ENCODE measurements around the gene RAB44. TPM values are rescaled to one million over a fixed set of nuclear protein-coding genes. Genes with fewer than 3 reads are reported as not detected.
A peak's percentile ranks its signal among the peaks of the same experiment; 100 is the strongest.

The RAB44 gene
- total RNA-seq, 1 donor from 2014 or later: under 0.01 TPM

DNA sequence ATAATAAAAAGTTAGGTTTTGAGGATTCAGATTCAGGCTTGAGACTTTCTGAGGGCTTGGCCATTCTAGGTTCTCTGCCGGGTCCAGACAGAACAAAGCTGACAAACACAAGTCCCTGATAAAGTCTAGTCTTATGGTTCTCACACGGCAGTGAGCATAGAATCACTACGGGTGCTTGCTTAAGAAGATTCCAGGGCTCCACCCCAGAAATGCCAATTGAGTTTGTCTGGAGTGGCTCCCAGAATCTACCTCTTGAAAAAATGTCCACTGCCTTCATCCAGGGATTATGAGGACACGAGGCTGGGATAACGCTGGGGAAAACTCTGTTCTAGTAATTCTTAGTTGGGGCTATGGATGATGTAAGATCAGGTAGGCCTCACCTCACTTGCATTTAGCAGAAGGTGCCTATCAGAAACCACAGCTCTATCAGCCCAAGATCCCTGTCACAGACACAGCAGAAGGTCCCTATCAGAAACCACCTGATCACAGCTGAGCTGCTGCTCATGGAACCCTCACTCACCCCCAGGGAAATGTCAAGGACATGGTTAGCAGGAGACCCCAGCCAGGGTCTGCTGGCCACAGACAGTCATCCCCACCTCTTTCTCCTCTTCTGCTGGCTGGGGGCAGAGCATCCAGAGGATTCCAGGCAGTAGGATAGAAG lies 52.3 kb downstream of the RAB44 start:
- FAIRE-seq (no peak), DNase-seq (ENCODE audit: low read depth) (no peak)
- H3K27me3 ChIP-seq (ENCODE audit: control insufficient read depth, insufficient read depth, low read length): no peaks in the 10 kb centered on the region
- TF ChIP-seq CTCF (IDR thresholded peaks at IDR 0.05; ENCODE audit: insufficient read depth, low read length, severe bottlenecking): no peak
- no peak overlapping the region for H3K4me3 ChIP-seq (ENCODE audit: low read depth, low read length)
- H3K36me3 ChIP-seq (ENCODE audit: control insufficient read depth, insufficient read depth, low read length): no peaks in the 10 kb centered on the region

DNA sequence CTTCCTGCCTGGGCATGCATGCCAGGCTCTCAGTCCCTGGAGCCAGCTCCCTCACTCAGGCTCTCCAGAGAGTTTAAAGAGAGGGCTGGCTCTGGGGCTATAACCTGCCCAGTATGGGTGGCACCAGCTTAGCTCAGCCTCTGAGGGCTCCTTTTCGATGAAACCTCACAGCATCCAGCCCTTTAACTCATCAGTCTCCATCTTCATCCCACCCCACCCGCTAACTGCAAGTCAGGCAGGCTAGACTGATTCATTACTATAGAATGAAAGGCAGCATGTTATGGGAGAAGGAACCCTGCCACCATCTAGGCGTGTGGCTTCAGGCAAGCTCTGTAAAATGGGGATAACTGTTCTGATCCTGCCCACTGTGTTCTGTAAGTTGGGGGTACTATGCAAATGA lies 53.5 kb downstream of the RAB44 start:
- no peaks in the 10 kb centered on the region for H3K27me3 ChIP-seq (ENCODE audit: control insufficient read depth, insufficient read depth, low read length)
- FAIRE-seq (no peak), DNase-seq (ENCODE audit: low read depth) (peak; percentile 60)
- no peak for TF ChIP-seq CTCF (IDR thresholded peaks at IDR 0.05; ENCODE audit: insufficient read depth, low read length, severe bottlenecking)
- no peak overlapping the region for H3K4me3 ChIP-seq (ENCODE audit: low read depth, low read length)
- no peaks in the 10 kb centered on the region for H3K36me3 ChIP-seq (ENCODE audit: control insufficient read depth, insufficient read depth, low read length)

- no peak for DNase-seq (ENCODE audit: low read depth)
- TF ChIP-seq CTCF (IDR thresholded peaks at IDR 0.05; ENCODE audit: insufficient read depth, low read length, severe bottlenecking): no peak
- Histone ChIP-seq H3K4me3 (ENCODE audit: low read depth, low read length) (no peak overlapping the region), H3K36me3 (ENCODE audit: control insufficient read depth, insufficient read depth, low read length) (no peaks in the 10 kb centered on the region), H3K27me3 (ENCODE audit: control insufficient read depth, insufficient read depth, low read length) (no peaks in the 10 kb centered on the region)
- no peak for FAIRE-seq
Observed at GRCh38 chr6:36751833-36752186, 54.2 kb downstream of the RAB44 start.

DNA sequence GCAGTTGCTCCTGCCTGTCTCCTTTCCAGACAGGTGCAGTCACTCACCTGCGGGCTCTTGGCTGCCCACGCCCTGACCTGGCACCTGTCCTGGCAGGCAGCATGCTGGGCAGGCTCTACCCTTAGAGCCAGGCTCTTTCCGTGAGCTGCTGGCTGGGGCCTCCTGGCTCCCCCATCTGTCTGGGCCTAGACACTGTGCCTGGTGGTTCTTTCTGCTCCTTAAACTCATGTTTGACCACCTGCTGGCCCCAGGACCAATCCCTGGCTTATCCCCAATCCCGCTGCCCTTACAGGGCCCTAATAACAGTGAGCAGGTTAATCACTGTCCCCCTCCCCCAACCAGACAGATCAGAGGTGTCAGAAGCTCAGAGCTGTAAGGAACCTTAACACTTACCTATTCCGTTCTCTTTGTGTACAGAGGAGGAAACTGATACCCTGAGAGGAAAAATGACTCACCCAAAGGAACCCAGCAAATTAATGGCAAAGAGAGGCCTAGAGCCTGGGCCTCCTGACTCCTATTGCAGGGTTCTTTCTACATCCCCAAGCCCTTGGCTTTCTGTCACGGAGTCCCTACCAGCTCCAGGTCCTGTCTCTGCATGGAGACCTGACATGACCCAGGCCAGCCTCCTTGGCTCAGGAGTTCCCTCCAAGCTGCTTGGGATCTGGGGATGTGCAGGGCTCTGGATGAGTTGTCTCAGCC lies 54.7 kb downstream of the RAB44 start:
- no peak overlapping the region for H3K4me3 ChIP-seq (ENCODE audit: low read depth, low read length)
- no peak for FAIRE-seq
- peak; percentile 86 for DNase-seq (ENCODE audit: low read depth)
- H3K27me3 ChIP-seq (ENCODE audit: control insufficient read depth, insufficient read depth, low read length): no peaks in the 10 kb centered on the region
- no peaks in the 10 kb centered on the region for H3K36me3 ChIP-seq (ENCODE audit: control insufficient read depth, insufficient read depth, low read length)
- TF ChIP-seq CTCF (IDR thresholded peaks at IDR 0.05; ENCODE audit: insufficient read depth, low read length, severe bottlenecking): no peak

DNA sequence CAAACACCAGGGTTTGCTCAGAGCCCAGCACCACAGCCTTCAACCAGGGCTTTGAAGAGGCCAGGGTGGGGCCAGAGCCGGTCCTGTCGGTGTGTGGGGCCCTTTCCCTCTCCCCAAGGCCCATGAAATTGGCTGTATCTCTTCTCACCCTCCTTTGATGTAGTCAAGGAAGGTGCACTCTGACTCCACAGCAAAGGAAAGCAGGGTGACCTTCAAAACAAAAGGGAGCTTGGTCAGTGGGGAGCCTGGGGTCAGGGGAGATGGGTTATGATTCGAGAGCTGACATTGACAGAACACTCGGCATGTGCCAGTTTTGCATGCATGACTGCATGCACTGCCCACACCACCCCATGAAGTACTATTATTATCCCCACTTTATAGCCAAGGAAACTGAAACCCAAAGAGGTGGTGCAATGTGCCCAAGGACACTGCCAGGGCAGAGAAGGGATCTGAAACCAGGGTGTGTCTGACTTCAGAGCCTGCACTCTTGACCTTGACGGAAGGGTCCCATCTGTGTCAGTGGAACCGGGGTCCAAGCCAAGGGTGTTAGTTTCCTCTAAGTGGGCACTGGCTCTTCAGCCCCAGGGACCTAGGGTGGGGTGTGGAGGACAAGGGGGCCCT lies 55.4 kb downstream of the RAB44 start:
- no peaks in the 10 kb centered on the region for H3K36me3 ChIP-seq (ENCODE audit: control insufficient read depth, insufficient read depth, low read length)
- H3K27me3 ChIP-seq (ENCODE audit: control insufficient read depth, insufficient read depth, low read length): no peaks in the 10 kb centered on the region
- TF ChIP-seq CTCF (IDR thresholded peaks at IDR 0.05; ENCODE audit: insufficient read depth, low read length, severe bottlenecking): no peak
- no peak for FAIRE-seq
- DNase-seq (ENCODE audit: low read depth): no peak
- H3K4me3 ChIP-seq (ENCODE audit: low read depth, low read length): no peak overlapping the region
